CD1c-positive myeloid dendritic cell (primary cell): ENCODE results near the gene POLE.

Source experiments
- DNase-seq: peaks from one replicate; pipeline ENCODE4 v3.0.0-alpha.2; 2016; ENCODE audit errors: extremely low spot score

The POLE gene

DNA sequence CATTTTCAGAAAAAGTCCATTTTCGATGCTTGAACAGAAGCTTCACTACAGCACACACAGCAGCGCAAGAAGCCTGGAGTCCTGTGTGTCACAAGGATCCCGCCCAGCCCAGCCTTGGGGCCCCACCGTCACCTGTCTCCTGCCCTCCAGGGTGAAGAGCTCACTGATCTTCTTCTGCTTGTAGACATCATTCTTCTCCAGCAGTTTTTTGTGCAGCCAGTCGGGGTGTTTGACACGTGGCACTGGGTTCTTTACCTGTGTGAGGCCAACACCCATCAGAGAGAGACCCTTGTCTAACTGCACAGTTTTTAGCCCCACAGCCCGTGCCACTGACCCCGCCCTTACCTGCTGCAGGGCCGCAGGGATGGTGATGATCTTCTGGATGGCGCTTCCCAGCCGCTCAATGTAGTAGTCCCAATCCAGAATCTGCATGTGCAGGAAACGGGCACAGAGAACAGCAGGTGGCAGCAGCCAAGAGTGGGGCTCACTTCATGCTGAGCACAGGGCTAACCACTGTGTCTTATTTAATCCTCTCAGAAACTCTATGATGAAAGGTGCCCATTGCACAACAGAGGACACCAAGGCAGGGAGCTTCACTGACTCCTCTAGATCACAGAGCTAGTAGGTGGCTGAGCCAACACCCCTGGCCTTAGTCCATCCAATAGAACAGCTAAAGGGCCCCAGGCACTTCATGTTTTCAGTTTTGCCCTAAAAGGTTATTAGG, 30.0 kb downstream of the POLE start:
- DNase-seq = no peak

DNA sequence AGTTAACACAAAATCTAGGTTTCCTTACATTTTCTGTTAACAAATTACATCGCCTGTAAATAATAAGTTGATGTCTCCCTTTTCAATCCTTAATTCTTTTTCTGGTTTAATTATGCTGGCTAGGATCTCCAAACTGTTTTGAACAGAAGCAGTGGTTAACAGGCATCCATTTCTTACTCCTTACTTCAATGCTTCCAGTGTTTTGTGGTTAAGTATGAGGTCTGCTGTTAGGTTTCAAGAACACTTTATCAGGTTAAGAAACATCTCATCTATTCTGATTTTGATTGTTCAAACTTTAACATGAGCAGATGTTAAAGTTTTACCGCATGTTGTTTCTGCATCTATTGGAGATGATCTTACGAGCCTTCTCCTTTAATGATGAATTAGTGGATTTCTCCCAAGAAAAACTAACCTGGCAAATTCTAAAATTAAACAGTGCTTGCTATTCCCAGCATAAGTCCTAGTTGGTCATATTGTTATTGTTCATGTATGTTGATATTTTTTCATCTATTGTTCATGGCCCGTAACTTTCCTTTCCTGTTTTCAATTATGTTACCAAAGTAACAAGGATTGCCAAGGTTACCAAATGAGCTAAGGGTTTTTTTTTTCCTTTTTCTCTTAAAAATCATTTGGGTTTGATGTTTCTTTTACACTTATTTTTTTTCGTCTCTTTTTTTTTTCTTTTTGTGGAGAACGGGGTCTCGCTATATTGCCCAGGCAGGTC, 33.4 kb downstream of the POLE start:
- DNase-seq = no peak

DNA sequence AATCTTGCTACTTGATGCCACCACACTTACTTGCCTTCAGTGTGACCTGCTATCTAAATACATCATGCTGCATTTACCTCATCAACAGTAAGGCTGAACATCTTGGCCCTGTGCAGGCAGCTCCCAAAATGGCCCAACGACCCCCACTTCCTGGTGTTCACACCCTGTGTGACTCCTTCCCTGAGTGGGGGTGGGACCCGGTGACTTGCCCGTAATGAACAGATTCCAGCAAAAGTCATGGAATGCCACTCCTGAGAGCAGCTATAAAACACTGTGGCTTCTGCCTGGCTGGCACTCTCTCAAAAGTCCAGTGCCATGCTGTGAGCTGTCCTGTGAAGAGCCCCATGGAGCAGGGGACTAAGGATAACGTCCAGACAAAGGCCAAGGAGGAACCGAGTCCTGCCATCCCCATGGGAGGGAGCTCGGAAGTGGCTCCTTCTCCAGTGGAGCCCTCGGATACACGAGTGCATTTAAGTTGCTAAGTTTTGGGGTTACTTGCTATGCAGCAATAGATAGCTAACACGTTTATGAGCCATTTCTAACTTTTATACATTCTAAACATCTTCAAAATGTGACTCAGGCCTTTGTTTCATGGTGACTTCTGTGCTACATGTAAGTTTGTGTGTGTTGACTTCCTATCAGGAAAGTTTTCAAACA, 35.6 kb downstream of the POLE start:
- no peak for DNase-seq

DNA sequence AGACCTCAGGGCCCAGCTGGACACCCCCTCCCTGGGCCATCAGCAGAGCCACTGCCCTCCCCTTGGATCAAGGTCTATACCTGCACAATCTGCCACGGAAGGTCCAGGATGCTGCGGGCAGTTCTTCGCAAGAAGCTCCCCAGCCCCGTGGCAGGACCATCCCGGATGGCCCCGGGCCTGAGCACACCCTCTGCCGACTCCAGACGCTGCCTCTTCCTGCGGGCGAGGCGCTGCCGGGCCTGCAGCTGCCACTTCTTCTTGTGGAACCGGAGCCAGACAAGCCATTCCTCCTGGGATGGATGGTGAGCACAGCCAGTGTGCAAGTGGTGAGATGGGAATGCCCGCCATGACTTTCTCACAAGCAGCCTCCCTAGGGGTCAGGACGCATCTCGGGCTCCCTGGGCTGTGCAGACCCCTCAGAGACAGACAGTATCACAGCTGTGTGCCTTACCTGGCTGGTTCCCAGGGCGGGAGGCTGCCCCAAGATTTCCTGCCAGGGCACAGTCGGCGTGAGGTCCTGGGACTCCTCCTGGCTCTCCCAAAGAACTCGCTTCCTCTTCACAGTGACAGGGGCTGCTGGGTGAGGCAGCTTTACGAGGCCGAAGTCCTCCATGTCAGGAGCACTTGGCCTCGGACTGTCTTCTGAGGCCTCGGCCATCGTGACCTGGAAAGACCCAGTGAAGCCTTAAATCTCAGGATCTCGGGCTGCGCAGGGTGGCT, 37.8 kb downstream of the POLE start:
- DNase-seq = no peak

DNA sequence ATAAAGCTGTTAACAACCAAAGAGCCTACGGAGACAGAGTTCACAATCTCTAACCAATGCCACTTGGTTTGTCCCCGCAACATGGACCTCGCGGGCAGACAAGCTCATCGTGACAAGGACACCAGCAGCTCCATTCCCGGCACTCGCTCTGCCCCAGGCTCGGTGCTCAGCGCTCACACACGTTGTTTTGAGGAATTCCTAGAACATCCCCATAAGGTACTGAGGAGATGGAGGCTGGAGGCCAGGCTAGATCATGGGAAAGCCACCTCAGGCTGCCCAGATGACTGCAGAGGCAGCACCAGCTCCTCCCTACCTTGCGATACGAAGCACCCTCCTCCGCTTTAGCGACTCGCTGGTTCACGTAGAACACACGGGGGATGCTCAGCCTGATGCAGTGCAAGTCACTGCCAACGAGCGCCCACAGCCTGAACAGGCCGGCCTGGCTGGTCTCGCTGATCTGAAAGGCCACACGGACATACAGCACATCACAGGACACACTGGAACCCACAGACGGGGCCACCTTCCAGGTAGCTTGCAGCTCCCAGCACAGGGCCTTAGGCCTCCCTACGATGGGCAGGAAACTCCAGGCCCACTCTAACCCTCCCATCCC, 38.4 kb downstream of the POLE start:
- no peak for DNase-seq

DNA sequence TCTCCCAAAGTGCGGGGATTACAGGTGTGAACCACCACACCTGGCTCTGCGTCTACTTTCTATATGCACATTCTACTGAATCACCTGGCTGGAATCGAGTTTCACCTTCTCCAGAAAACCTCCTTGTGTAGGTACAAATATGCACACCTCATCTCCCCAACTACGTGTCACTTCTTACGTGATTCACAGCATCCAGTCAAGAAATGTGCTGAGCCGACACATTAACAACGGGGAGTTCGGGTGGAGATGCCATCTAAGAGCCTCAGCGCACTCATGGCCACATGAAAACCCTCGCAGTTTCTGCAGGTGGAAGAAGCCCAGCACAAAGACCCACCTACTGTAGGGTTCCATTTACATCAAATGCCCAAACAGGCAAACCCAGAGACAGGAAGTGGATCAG, 39.3 kb downstream of the POLE start:
- DNase-seq = no peak

DNA sequence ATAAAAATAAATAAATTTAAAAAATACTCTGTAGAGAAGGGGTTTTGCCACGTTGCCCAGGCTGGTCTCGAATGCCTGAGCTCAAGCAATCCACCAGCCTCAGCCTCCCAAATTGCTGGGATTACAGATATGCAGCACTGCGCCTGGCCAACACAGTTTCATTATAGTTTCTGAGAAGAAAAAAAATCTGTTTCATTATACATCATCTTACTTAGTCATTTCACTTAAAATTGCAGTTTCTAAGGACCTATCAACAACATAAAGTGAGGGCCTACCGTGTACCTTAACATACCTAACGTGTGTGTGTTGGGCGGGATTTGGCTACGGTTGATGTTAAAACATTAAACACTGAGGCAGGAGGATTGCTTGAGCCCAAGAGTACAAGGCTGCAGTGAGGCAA, 40.3 kb downstream of the POLE start:
- DNase-seq = no peak

DNA sequence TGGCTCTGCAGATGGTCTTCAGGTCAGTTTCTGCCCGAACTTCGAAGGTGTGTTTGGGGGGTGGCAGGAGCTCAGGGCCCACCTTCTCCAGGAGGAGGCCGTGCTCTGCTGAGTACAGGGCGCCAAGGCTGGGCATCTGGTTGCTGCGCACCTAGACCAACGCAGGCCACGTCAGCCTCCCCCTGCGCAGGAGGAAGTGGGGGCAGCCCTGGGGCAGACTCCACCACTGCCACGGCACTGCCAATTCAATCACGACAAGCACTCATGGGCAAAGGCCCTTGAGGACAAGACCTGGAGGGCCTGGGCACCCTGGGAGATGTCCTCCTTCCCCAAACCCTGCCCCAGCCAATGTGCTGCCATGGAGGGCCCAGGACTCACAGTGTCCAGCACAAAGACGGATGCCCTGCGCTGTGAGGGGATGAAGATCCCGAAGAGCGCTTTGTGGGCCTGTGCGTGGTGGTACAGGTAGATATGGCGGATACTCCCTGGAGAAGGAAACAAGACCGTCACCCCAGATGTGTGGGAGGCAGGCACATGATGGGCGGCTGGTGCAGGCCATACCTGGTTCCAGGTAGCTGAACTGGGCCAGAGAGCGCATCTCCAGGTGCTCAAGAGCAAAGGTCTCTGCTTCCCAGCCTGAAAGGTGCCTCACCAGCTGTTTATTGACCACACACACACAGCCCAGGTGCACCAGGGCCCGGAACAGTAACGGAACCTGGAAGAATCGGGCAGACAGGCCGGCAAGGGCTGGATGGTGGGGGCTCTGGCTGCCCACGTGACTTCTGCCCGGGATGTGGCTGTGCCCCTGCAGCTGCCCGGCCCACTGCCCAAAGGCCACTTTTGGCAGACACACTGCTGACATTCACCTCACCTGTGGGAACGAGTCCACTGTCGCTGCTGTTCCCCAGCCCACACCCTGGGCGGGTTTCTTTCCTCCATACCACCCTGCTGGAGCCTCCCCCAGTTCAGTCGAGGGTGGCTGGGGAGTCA, 44.0 kb downstream of the POLE start:
- no peak for DNase-seq

DNA sequence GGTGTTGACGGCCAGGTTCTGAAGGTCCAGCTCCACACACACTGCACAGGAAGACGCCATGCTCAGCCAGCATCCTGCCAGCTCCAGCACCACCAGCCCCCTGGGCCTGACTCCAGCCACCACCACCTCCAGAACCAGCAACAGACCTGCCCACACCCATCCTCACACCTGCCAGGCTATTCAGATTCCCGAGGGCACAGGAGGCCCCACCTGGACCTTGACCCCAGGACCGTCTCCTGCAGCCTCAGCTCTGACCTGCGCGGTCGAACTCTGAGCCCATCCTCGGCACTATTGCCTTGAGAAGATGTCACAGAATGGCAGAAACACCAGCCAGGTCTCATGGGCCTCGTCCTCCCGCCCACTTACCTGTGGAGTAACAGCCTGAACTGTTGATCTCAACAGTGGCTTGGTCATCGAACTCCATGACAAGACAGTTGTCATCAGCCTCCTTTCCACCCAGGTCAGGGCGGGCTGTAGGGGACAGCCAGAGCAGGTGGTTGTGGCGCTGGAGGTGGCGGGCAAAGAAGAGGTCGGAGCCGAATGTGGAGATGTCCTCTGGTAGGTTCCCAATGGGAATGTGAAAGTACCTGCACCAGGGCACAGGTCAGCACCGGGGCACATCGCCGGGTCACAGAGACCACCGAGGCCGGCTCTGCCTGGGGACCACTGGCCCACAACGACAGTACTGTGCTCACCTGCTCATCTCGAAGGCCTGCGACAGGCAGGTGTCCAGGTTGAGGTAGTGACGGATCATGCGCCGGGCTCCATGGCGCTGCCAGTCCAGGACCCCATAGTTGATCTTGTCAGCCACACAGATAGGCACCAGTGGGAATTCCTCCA, 45.1 kb downstream of the POLE start:
- DNase-seq = no peak

DNA sequence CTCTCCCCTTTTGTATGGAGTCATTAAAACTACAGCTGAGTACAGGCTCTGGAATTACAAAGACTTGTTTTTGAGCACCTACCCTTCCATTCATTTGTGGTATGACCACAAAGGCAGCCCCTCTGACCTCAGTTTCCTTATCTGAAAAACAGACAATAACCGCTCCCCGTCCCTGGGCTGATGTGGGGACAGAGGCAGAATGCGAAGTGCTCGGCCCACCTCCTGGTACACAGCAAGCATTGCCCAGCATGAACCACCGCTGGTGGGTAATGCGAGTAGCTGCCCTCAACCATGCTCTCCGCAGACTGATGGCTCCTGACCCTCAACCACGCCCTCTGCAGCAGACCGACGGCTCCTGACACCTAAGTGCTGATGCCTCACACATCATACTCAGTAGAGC, 46.2 kb downstream of the POLE start:
- no peak for DNase-seq

DNA sequence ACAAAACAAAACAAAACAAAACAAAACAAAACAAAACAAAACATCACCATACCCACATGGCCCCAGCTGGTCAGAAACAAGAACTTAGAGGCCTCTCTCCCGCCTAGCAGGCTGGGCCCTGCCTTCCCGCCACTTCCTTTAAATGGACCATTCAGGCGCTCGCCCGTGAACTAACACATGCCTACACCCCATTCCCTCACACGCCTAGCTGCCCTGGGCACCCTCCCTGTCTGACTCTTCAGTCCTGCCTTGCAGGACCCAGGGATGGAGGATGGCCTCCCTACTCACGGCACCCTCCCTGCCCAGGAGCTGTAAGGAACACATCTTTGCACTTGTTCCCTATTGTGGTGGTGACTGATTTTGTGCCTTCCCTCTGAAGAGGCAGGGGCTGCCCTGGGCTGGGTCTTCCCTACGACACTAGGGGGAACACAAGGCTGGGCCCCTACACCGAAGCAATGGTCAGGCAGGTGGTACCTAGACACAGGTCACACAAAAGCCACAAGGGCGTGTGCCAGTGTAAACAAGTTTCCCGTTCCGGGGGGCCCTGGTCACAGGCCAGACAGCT, 47.1 kb downstream of the POLE start:
- DNase-seq = no peak

DNA sequence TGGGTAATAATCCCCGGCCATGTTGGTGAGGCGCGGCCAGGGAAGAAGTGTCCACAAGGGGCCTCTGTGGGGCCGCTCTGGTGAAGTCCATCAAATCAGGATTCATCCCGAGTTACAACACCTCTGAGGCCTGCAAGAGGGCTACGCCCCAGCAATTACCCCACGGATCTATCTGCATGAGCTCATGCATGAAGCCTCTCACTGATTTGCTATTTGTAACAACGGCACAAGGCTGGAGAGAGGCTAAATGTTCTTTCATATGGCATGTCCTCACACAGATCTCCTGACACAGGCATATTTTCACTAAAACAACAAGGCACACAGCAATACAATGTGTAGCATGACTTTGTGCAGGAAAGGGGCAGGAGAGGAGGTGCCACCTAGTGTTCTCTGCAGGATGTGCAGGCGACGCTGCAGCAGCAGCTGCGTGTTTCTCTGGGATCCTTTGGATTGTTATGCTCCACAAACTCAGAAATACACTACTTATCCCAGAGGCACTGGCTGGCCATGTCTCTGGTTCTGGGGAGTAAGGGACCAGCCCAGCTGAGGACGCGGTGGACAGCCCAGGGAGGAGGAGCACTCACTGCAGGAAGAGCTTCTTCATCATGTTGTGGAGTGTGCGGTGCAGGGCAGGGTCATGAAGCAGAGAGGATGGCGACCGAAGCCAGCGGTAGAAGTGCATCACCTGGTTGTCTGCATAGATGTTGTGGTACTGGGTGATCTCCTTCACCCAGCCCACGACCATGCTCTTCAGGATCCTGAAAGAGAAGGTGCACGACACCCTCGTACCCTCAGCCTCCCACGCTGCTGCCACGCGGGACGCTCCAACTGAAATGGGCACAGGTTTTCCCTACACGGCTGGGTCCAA, 48.4 kb downstream of the POLE start:
- no peak for DNase-seq

DNA sequence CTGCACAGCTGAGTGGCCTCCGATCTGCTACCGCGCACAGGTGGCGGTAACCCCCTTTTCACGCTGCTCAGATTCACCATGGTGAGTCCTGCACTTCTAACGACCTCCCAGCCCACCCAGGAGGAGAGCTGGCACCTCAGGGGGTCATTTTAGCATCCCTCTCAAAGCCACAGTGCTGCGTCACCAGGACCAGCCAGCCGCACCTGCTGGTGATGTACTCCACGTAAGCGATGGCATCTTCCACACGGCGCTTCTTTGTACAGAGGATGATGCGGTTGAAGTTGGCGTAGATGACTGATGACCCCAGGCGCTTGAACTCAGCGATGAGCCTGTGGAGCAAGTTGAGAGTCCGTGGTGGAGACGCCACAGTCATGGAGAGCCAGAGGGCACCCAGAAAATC, 49.3 kb downstream of the POLE start:
- no peak for DNase-seq

DNA sequence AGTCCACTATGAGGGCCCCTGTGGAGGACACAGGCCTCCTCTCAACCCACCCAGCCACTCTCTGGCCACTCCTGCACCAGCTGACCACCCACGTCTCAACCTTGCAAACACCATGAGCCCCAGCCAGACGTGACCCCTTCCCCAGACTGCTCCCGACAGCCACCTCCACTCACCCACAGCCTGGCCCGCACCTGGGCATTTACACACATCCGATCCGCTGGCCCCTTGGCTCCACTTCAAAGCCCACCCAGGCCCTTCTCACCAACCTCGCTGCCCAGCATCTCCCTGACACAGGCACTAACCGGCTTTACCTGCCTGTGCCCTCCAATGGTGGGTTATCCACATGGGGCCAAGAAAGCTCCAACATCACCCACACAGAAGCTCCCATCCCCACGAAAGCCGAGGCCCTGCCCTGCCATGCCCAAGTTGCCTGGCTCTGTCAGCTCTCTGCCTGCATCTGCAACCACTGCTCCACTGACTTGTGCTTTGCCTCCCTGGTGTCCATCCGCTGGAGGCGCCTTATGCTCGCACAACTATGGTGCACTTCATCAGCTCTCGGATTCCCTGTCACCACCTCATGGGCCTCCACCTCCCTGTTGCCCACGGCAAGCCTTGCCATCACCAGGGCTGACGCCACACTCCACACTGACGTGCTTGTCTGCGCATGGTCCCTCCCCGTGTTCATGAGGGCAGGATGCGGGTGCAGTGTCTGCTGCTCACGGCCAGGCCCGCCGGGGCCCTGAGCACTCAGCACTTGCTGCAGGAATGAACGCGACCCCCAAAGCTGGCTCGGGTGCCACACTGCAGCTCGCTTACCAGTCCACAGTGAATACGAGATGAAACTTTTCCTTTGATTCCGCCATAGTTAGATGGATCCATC, 51.8 kb downstream of the POLE start:
- no peak for DNase-seq

DNA sequence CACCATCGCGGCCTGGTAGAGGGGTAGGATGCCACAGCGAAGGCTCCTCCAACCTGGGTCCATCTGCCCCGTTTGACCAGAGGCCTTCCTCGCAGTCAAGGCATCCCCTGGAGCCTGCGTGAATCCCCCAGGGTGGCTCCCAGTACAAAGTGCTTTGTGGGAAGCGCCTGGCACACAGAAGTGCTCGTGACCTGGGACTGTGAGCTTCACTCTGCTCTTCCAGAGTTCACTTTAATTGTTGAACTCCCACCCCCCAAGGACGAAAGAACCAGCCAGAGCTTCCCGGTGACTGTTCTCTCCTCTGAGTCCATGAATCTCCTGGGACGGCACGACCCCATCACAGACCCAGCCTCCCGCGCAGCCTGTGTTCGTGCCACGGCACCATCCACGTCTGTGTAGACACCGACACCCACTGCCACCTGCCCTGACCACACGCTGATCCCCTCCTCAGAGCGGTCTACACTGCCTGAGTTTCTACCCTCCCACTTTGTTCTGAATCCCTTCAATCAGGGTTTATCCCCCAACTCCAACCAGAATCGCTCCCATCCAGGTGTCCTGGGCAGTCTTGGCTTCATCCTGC, 52.6 kb downstream of the POLE start:
- no peak for DNase-seq

DNA sequence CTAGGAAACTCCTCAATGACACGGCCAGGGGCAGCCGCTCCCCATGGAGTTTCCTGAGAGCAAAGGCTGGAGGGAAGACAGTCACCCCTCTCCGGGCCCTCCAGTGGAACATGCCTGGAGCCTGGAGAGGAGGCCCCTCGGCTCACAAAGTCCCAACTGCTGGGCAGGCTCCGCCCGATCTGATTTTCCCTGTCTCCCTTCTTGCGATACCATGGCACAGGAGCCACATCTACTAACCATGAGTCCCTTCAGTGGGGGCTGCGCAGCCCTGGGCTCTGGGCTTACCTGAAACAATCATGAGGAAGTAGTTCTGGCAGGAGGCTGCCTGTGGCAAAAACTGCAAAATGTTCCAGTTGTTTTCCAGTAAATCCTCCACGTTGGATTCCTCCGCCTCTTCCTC, 53.2 kb downstream of the POLE start:
- DNase-seq = no peak

DNA sequence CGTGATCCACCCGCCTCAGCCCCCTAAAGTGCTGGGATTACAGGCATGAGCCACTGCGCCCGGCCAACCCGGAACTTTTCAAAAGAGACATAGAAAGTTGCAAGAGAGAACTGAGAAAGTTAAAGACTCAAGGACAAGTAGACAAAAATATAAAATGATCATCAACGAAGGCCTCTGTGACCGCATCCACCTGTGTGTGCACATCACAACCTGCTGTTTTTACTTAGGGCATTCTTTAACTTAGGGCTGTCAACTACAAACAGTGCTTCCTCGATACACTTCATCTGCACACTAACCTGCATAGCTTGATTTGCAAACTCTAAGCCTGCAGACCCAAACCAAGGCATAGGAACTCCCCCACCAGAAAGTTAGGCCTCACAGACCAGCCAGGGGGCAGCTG, 53.7 kb downstream of the POLE start:
- DNase-seq = no peak
